MM.1S (cell line): Measurements from ENCODE around the gene ZNF771.

Experiments
- DNase-seq: peaks from one replicate; pipeline ENCODE4 v3.0.0-alpha.2; 2015
- H2AFZ ChIP-seq: fragments of 300-600 bp; sonication (generic); 2 replicates; pipeline ENCODE4 v1.6.0; 2016; ENCODE audit warnings: antibody characterized with exemption, low read length
- H3F3A ChIP-seq: fragments of 300-600 bp; sonication (generic); 2 replicates; pipeline ENCODE4 v1.6.1; 2016; ENCODE audit warnings: mild to moderate bottlenecking, antibody characterized with exemption, low read length, moderate library complexity, mixed read lengths; ENCODE audit not compliant: insufficient read depth
- H3K27ac ChIP-seq: fragments of 300-600 bp; sonication (generic); 2 replicates; pipeline ENCODE4 v1.5.1; 2016; ENCODE audit warnings: mild to moderate bottlenecking, low read length
- H3K27me3 ChIP-seq: fragments of 300-600 bp; sonication (generic); replicated peaks from 2 replicates; pipeline ENCODE4 v1.6.0; 2016; ENCODE audit warnings: low read length; ENCODE audit not compliant: insufficient read depth
- H3K36me3 ChIP-seq: fragments of 300-600 bp; sonication (generic); replicated peaks from 2 replicates; pipeline ENCODE4 v1.6.1; 2016; ENCODE audit warnings: mild to moderate bottlenecking, low read length, mixed read lengths; ENCODE audit not compliant: insufficient read depth
- H3K4me1 ChIP-seq: fragments of 300-600 bp; sonication (generic); 2 replicates; pipeline ENCODE4 v1.6.1; 2016; ENCODE audit warnings: low read length, mixed read lengths
- H3K4me2 ChIP-seq: fragments of 300-600 bp; sonication (generic); 2 replicates; pipeline ENCODE4 v1.6.0; 2016; ENCODE audit warnings: low read depth, low read length
- H3K4me3 ChIP-seq: fragments of 300-600 bp; sonication (generic); 2 replicates; pipeline ENCODE4 v1.5.1; 2016; ENCODE audit warnings: low read length, mixed read lengths
- H3K79me2 ChIP-seq: fragments of 300-600 bp; sonication (generic); 2 replicates; pipeline ENCODE4 v1.6.1; 2016; ENCODE audit warnings: mixed run types, low read length, mixed read lengths
- H3K9ac ChIP-seq: fragments of 300-600 bp; sonication (generic); 2 replicates; pipeline ENCODE4 v1.6.1; 2016; ENCODE audit warnings: low read length, mixed read lengths
- H3K9me2 ChIP-seq: fragments of 300-600 bp; sonication (generic); replicated peaks from 2 replicates; pipeline ENCODE4 v1.6.1; 2016; ENCODE audit warnings: mild to moderate bottlenecking, low read length, mixed read lengths; ENCODE audit not compliant: insufficient read depth
- H3K9me3 ChIP-seq: fragments of 300-600 bp; sonication (generic); replicated peaks from 2 replicates; pipeline ENCODE4 v1.6.1; 2016; ENCODE audit warnings: mild to moderate bottlenecking, low read length, mixed read lengths; ENCODE audit not compliant: insufficient read depth
- H4K20me1 ChIP-seq: fragments of 300-600 bp; sonication (generic); 2 replicates; pipeline ENCODE4 v1.6.1; 2016; ENCODE audit warnings: mild to moderate bottlenecking, low read length, moderate library complexity, mixed read lengths; ENCODE audit not compliant: insufficient read depth
- EZH2 ChIP-seq: fragments of 300-600 bp; sonication (generic); optimal IDR thresholded peaks from 2 replicates; pipeline ENCODE3; 2017; ENCODE audit warnings: low read depth, mild to moderate bottlenecking, antibody characterized with exemption, low read length, mixed read lengths
- EZH2phosphoT487 ChIP-seq: fragments of 300-600 bp; sonication (generic); IDR thresholded peaks from 2 replicates; pipeline ENCODE4 v1.6.1; 2018; ENCODE audit warnings: antibody characterized with exemption, low read length
- TF ChIP-seq, protein P1 (sequence below): fragments of 300-600 bp; sonication (generic); IDR thresholded peaks from 2 replicates; pipeline ENCODE4 v1.5.1; 2016; ENCODE audit warnings: antibody characterized with exemption, low read length, mixed read lengths

The ZNF771 gene

DNA sequence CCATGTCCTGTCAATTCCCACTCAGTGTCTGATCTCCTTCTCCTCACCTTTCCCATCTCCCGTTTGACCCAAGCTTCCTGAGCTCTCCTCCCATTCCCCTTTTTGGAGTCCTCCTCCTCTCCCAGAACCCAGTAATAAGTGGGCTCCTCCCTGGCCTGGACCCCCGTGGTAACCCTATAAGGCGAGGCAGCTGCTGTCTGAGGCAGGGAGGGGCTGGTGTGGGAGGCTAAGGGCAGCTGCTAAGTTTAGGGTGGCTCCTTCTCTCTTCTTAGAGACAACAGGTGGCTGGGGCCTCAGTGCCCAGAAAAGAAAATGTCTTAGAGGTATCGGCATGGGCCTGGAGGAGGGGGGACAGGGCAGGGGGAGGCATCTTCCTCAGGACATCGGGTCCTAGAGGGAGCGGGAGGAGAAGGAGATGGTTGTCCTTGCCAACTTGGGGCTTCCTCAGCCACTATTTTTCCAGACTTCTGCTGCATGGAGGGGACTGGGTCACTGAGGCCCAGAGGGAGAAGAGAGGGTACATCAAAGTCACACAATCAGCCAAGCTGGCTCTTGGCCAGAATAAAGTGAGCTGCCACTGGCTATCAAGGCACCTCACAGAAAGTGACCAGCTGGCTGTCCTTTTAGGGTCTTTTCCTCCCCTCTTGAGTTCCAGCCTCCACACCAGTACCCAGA, 35.2 kb upstream of the ZNF771 start:
- H3K9ac ChIP-seq = no peak overlapping the region
- H4K20me1 ChIP-seq = peaks cover 13% of the 10 kb centered on the region
- peak overlapping the region; percentile 35; the same call in 1 of the 2 replicates for H2AFZ ChIP-seq
- no peaks in the 10 kb centered on the region for H3K27me3 ChIP-seq
- H3K27ac ChIP-seq = no peak overlapping the region
- H3K4me3 ChIP-seq = no peak overlapping the region
- no peak for TF ChIP-seq EZH2phosphoT487
- no peak for TF ChIP-seq EZH2
- TF ChIP-seq, protein P1, sequence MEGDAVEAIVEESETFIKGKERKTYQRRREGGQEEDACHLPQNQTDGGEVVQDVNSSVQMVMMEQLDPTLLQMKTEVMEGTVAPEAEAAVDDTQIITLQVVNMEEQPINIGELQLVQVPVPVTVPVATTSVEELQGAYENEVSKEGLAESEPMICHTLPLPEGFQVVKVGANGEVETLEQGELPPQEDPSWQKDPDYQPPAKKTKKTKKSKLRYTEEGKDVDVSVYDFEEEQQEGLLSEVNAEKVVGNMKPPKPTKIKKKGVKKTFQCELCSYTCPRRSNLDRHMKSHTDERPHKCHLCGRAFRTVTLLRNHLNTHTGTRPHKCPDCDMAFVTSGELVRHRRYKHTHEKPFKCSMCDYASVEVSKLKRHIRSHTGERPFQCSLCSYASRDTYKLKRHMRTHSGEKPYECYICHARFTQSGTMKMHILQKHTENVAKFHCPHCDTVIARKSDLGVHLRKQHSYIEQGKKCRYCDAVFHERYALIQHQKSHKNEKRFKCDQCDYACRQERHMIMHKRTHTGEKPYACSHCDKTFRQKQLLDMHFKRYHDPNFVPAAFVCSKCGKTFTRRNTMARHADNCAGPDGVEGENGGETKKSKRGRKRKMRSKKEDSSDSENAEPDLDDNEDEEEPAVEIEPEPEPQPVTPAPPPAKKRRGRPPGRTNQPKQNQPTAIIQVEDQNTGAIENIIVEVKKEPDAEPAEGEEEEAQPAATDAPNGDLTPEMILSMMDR = no peak
- H3F3A ChIP-seq = peaks cover 15% of the 10 kb centered on the region
- no peak for DNase-seq
- H3K36me3 ChIP-seq = no peaks in the 10 kb centered on the region
- H3K4me2 ChIP-seq = peak overlapping the region; percentile 93; the same call in 1 of the 2 replicates
- no peaks in the 10 kb centered on the region for H3K9me3 ChIP-seq
- H3K9me2 ChIP-seq = no peaks in the 10 kb centered on the region
- H3K79me2 ChIP-seq = peaks cover 27% of the 10 kb centered on the region
- peaks cover 19% of the 10 kb centered on the region for H3K4me1 ChIP-seq

GRCh38 chr16:30372725-30373124, 34.7 kb upstream of the ZNF771 start:
- Histone ChIP-seq H3K27ac (no peak overlapping the region), H3K36me3 (no peaks in the 10 kb centered on the region)
- no peak for DNase-seq

DNA sequence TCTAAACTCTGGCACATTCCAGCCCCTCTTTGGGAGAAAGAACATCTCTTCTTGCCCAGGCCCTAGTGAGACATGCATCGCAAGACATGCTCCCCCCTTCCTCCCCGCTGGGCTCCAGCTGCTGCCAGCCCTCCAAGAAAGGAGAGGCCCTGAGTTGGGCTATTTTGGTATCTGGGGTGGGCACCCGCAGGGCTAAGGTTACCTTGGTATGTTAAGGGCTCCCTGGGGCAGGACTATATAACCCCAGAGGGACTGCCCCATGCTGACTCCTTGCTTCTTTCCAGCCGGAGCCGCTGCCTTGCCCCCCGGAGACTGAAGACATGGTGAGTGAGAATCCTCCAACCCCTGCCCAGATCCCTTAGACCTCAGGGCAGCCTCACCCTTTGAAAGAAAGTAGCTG, 32.9 kb upstream of the ZNF771 start, which contains the start of gene MYL11:
Gene MYL11 (plus strand): TSS at position 265 of the 400 bp plus-strand sequence. CDS start 56 bp downstream, at position 321.
- Histone ChIP-seq H2AFZ (no peak within 1 kb of the TSS), H3K79me2 (peaks cover 9% of the 10 kb centered on the region), H3K9me3 (no peaks in the 10 kb centered on the region), H3K4me3 (no peak within 1 kb of the TSS), H3K9ac (no peak within 1 kb of the TSS), H3K36me3 (no peaks in the 10 kb centered on the region), H3K27me3 (no peaks in the 10 kb centered on the region), H3K9me2 (no peaks in the 10 kb centered on the region), H3F3A (peaks cover 22% of the 10 kb centered on the region), H3K4me2 (no peak within 1 kb of the TSS), H3K4me1 (peaks cover 19% of the 10 kb centered on the region), H3K27ac (no peak within 1 kb of the TSS), H4K20me1 (no peaks in the 10 kb centered on the region)
- TF ChIP-seq, protein P1 = no peak
- no peak for TF ChIP-seq EZH2phosphoT487
- TF ChIP-seq EZH2 = no peak
- DNase-seq = no peak

More at GRCh38 chr16:30372725-30373124, 34.7 kb upstream of the ZNF771 start:
- H3F3A ChIP-seq = peaks cover 20% of the 10 kb centered on the region
- no peak overlapping the region for H2AFZ ChIP-seq
- H3K9me3 ChIP-seq = no peaks in the 10 kb centered on the region
- H3K9ac ChIP-seq = no peak overlapping the region
- H3K4me2 ChIP-seq = no peak overlapping the region
- peaks cover 11% of the 10 kb centered on the region for H4K20me1 ChIP-seq
- H3K4me3 ChIP-seq = no peak overlapping the region
- peaks cover 19% of the 10 kb centered on the region for H3K4me1 ChIP-seq
- no peaks in the 10 kb centered on the region for H3K9me2 ChIP-seq
- peaks cover 22% of the 10 kb centered on the region for H3K79me2 ChIP-seq
- H3K27me3 ChIP-seq = no peaks in the 10 kb centered on the region
- TF ChIP-seq, protein P1 = no peak
- TF ChIP-seq EZH2phosphoT487 (no peak), EZH2 (no peak)
